Heart left ventricle (tissue), 13 donors: ENCODE results near the gene TAAR9.

Experiments used
- CTCF ChIP-seq, 12 donors: fragments of 200-600 bp; sonication (generic) in 4 of 12; IDR thresholded peaks; one replicate each; pipeline versions ENCODE4 v1.5.0 to v1.8.0; 2018 to 2022; ENCODE audit warnings: antibody characterized with exemption in 12 of 12, mild to moderate bottlenecking in 5 of 12
- POLR2A ChIP-seq, 2 donors: fragments of 450-650 bp; IDR thresholded peaks; one replicate each; pipeline ENCODE4 v1.6.1; 2017; ENCODE audit warnings: antibody characterized with exemption in 2 of 2, mild to moderate bottlenecking in 2 of 2, moderate library complexity in 2 of 2
- donor health status: ischemic (EF 13 %, LVEDD 7.1; RV severe dilation, severe dysfunction).
- donor health status: DM: no; HTN: yes; CAD: no.
- donor health status: DM: no; HTN: no; CAD: no.
- donor health status: ischemic (EF 25% LVEDD 6.9; RV normal size, moderate dysfunction).
- donor health status: ischemic (EF 25% LVEDD 5.7; RV mildly dilated, moderate dysfunction).
- donor health status: ischemic (EF 35%, LVEDD 5.7; RV mildly dilated, moderate dysfunction).
- donor health status: nonischemic (EF 11% LVEDD 7.7; RV severe dilation, severe dysfunction).
- donor health status: DM: yes; HTN: yes; CAD: no.
- donor health status: PGD.
- donor health status: ischemic (EF 29% LVEDD 5.4; RV normal size, mild dysfunction).
- donor health status: nonischemic (EF 23%, LVEDD 6.1; RV moderate dilation, normal function).

- TF ChIP-seq CTCF (IDR thresholded peaks at IDR 0.05) (no peak), POLR2A (IDR thresholded peaks at IDR 0.05) (no peak)
Measured at GRCh38 chr6:132567566-132567965, 29.5 kb downstream of the TAAR9 start.
